ENCODE measurements around the gene GREB1L.

The GREB1L gene

DNA sequence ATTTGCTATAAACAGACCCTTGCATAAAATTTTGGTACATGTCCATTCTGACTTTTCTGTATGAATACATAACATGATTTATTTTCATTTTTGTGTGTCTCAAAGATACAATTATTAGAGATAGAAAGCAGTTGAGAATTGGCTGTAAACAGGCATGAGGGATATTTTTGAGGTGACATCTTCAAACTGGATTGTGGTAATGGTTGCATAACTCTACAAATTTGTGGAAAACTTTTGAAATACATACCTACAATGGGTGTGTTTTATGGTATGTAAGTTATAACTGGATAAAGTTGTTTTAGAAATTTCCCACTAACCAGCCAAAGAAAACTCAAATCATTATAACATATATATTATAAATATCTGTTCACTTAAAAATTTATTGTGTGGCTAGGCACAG, 39.6 kb downstream of the GREB1L start:
- H2AK5ac ChIP-seq (ENCODE audit: low read depth, low read length) = no peak overlapping the region
- peaks cover 6 to 36% of the 10 kb centered on the region in 2 donors for H3K36me3 ChIP-seq (replicated peaks in 1 of 2; ENCODE audit: control insufficient read depth in 2 of 2, insufficient read depth in 2 of 2, low read length in 2 of 2)
- H2AFZ ChIP-seq (ENCODE audit: low read length) = no peak overlapping the region
- no peak overlapping the region for H2BK12ac ChIP-seq (ENCODE audit: low read length)
- H2BK15ac ChIP-seq (ENCODE audit: low read length) = no peak overlapping the region
- H3K79me1 ChIP-seq (ENCODE audit: low read depth, low read length) = peaks cover 4% of the 10 kb centered on the region
- no peak for DNase-seq (ENCODE audit: low spot score)
- no peak overlapping the region for H3K18ac ChIP-seq (ENCODE audit: low read length)
- peaks cover 0 to 24% of the 10 kb centered on the region in 2 donors for H3K9me3 ChIP-seq (replicated peaks in 1 of 2; ENCODE audit: control insufficient read depth in 2 of 2, insufficient read depth in 1 of 2, low read depth in 1 of 2, low read length in 2 of 2)
- no peak overlapping the region for H3K4ac ChIP-seq (ENCODE audit: low read length)
- no peak overlapping the region for H3K14ac ChIP-seq (ENCODE audit: low read length)
- H3K23ac ChIP-seq (ENCODE audit: low read depth, low read length, poor library complexity) = no peak overlapping the region
- no peak overlapping the region for H3K27ac ChIP-seq (replicated peaks; ENCODE audit: low read length)
- no peak overlapping the region for H3K4me3 ChIP-seq (ENCODE audit: low read length in 2 of 2)
- no peak overlapping the region for H2BK120ac ChIP-seq (ENCODE audit: low read depth, low read length)
- H4K8ac ChIP-seq (ENCODE audit: low read depth, low read length) = no peak overlapping the region
- no peak overlapping the region for H2BK5ac ChIP-seq (ENCODE audit: low read length)
- no peaks in the 10 kb centered on the region for H3K27me3 ChIP-seq (ENCODE audit: control insufficient read depth in 3 of 3, insufficient read depth in 3 of 3, low read depth in 1 of 3, low read length in 3 of 3)
- no peak overlapping the region for H3K4me2 ChIP-seq (ENCODE audit: insufficient read depth, low read length, poor library complexity, severe bottlenecking)
- H3K4me1 ChIP-seq (ENCODE audit: control insufficient read depth in 2 of 2, insufficient read depth in 1 of 2, low read depth in 1 of 2, low read length in 2 of 2) = peaks cover 3 to 5% of the 10 kb centered on the region in 2 donors
- H4K91ac ChIP-seq (ENCODE audit: low read depth, low read length, poor library complexity) = no peak overlapping the region
- H3K9ac ChIP-seq (ENCODE audit: low read depth, low read length, poor library complexity) = no peak overlapping the region

- Histone ChIP-seq H3K27me3 (ENCODE audit: control insufficient read depth in 3 of 3, insufficient read depth in 3 of 3, low read depth in 1 of 3, low read length in 3 of 3) (no peaks in the 10 kb centered on the region), H4K8ac (ENCODE audit: low read depth, low read length) (no peak overlapping the region), H3K27ac (replicated peaks; ENCODE audit: low read length) (no peak overlapping the region), H3K18ac (ENCODE audit: low read length) (no peak overlapping the region), H2AK5ac (ENCODE audit: low read depth, low read length) (no peak overlapping the region), H3K14ac (ENCODE audit: low read length) (no peak overlapping the region), H2BK12ac (ENCODE audit: low read length) (no peak overlapping the region), H2BK15ac (ENCODE audit: low read length) (no peak overlapping the region), H2BK5ac (ENCODE audit: low read length) (no peak overlapping the region), H2AFZ (ENCODE audit: low read length) (no peak overlapping the region), H3K4me3 (ENCODE audit: low read length in 2 of 2) (no peak overlapping the region), H2BK120ac (ENCODE audit: low read depth, low read length) (no peak overlapping the region), H3K4me2 (ENCODE audit: insufficient read depth, low read length, poor library complexity, severe bottlenecking) (no peak overlapping the region), H3K36me3 (replicated peaks in 1 of 2; ENCODE audit: control insufficient read depth in 2 of 2, insufficient read depth in 2 of 2, low read length in 2 of 2) (peaks cover 2 to 25% of the 10 kb centered on the region in 2 donors), H3K4me1 (ENCODE audit: control insufficient read depth in 2 of 2, insufficient read depth in 1 of 2, low read depth in 1 of 2, low read length in 2 of 2) (peaks cover 5 to 11% of the 10 kb centered on the region in 2 donors), H3K9ac (ENCODE audit: low read depth, low read length, poor library complexity) (no peak overlapping the region), H3K4ac (ENCODE audit: low read length) (no peak overlapping the region), H3K23ac (ENCODE audit: low read depth, low read length, poor library complexity) (no peak overlapping the region), H3K9me3 (replicated peaks in 1 of 2; ENCODE audit: control insufficient read depth in 2 of 2, insufficient read depth in 1 of 2, low read depth in 1 of 2, low read length in 2 of 2) (peaks cover 0 to under 1% of the 10 kb centered on the region in 2 donors), H3K79me1 (ENCODE audit: low read depth, low read length) (peaks cover 2% of the 10 kb centered on the region), H4K91ac (ENCODE audit: low read depth, low read length, poor library complexity) (no peak overlapping the region)
- DNase-seq (ENCODE audit: low spot score) = no peak
- no CpG with 5 or more reads among the region's 3 CpGs for WGBS, 2 donors (ENCODE audit: extremely low coverage in 2 of 2, insufficient read length in 2 of 2, insufficient replicate concordance in 1 of 2)
Measured at GRCh38 chr18:21284540-21284939, 42.5 kb downstream of the GREB1L start.

- Histone ChIP-seq H3K4me3 (ENCODE audit: low read length in 2 of 2) (no peak overlapping the region), H4K91ac (ENCODE audit: low read depth, low read length, poor library complexity) (no peak overlapping the region), H3K9me3 (replicated peaks in 1 of 2; ENCODE audit: control insufficient read depth in 2 of 2, insufficient read depth in 1 of 2, low read depth in 1 of 2, low read length in 2 of 2) (no peaks in the 10 kb centered on the region), H2AK5ac (ENCODE audit: low read depth, low read length) (no peak overlapping the region), H3K18ac (ENCODE audit: low read length) (no peak overlapping the region), H2BK12ac (ENCODE audit: low read length) (no peak overlapping the region), H3K27me3 (ENCODE audit: control insufficient read depth in 3 of 3, insufficient read depth in 3 of 3, low read depth in 1 of 3, low read length in 3 of 3) (no peaks in the 10 kb centered on the region), H3K9ac (ENCODE audit: low read depth, low read length, poor library complexity) (no peak overlapping the region), H3K4me1 (ENCODE audit: control insufficient read depth in 2 of 2, insufficient read depth in 1 of 2, low read depth in 1 of 2, low read length in 2 of 2) (peaks cover 12 to 22% of the 10 kb centered on the region in 2 donors), H3K27ac (replicated peaks; ENCODE audit: low read length) (no peak overlapping the region), H3K23ac (ENCODE audit: low read depth, low read length, poor library complexity) (no peak overlapping the region), H2BK15ac (ENCODE audit: low read length) (no peak overlapping the region), H3K79me1 (ENCODE audit: low read depth, low read length) (peaks cover 2% of the 10 kb centered on the region), H2BK5ac (ENCODE audit: low read length) (no peak overlapping the region), H2AFZ (ENCODE audit: low read length) (no peak overlapping the region), H2BK120ac (ENCODE audit: low read depth, low read length) (no peak overlapping the region), H3K36me3 (replicated peaks in 1 of 2; ENCODE audit: control insufficient read depth in 2 of 2, insufficient read depth in 2 of 2, low read length in 2 of 2) (peaks cover 0 to 7% of the 10 kb centered on the region in 2 donors), H3K14ac (ENCODE audit: low read length) (no peak overlapping the region), H3K4ac (ENCODE audit: low read length) (no peak overlapping the region), H3K4me2 (ENCODE audit: insufficient read depth, low read length, poor library complexity, severe bottlenecking) (no peak overlapping the region), H4K8ac (ENCODE audit: low read depth, low read length) (no peak overlapping the region)
- no CpG with 5 or more reads among the region's 3 CpGs for WGBS, 2 donors (ENCODE audit: extremely low coverage in 2 of 2, insufficient read length in 2 of 2, insufficient replicate concordance in 1 of 2)
- no peak for DNase-seq (ENCODE audit: low spot score)
Measured at GRCh38 chr18:21289827-21290226, 47.8 kb downstream of the GREB1L start.

GRCh38 chr18:21291106-21291505, 49.1 kb downstream of the GREB1L start:
- H2BK15ac ChIP-seq (ENCODE audit: low read length) = no peak overlapping the region
- no peak overlapping the region for H3K18ac ChIP-seq (ENCODE audit: low read length)
- H2BK12ac ChIP-seq (ENCODE audit: low read length) = no peak overlapping the region
- H3K36me3 ChIP-seq (replicated peaks in 1 of 2; ENCODE audit: control insufficient read depth in 2 of 2, insufficient read depth in 2 of 2, low read length in 2 of 2) = peaks cover 0 to 13% of the 10 kb centered on the region in 2 donors
- peaks cover 0 to 4% of the 10 kb centered on the region in 2 donors for H3K9me3 ChIP-seq (replicated peaks in 1 of 2; ENCODE audit: control insufficient read depth in 2 of 2, insufficient read depth in 1 of 2, low read depth in 1 of 2, low read length in 2 of 2)
- H3K4ac ChIP-seq (ENCODE audit: low read length) = no peak overlapping the region
- H3K4me2 ChIP-seq (ENCODE audit: insufficient read depth, low read length, poor library complexity, severe bottlenecking) = no peak overlapping the region
- H3K79me1 ChIP-seq (ENCODE audit: low read depth, low read length) = peaks cover 4% of the 10 kb centered on the region
- no peak overlapping the region for H3K14ac ChIP-seq (ENCODE audit: low read length)
- H2AFZ ChIP-seq (ENCODE audit: low read length) = no peak overlapping the region
- peaks cover 15 to 32% of the 10 kb centered on the region in 2 donors for H3K4me1 ChIP-seq (ENCODE audit: control insufficient read depth in 2 of 2, insufficient read depth in 1 of 2, low read depth in 1 of 2, low read length in 2 of 2)
- H4K8ac ChIP-seq (ENCODE audit: low read depth, low read length) = no peak overlapping the region
- H2BK120ac ChIP-seq (ENCODE audit: low read depth, low read length) = no peak overlapping the region
- DNase-seq (ENCODE audit: low spot score) = no peak
- H2AK5ac ChIP-seq (ENCODE audit: low read depth, low read length) = no peak overlapping the region
- H4K91ac ChIP-seq (ENCODE audit: low read depth, low read length, poor library complexity) = no peak overlapping the region
- no peak overlapping the region for H2BK5ac ChIP-seq (ENCODE audit: low read length)
- H3K9ac ChIP-seq (ENCODE audit: low read depth, low read length, poor library complexity) = no peak overlapping the region
- no peak overlapping the region for H3K23ac ChIP-seq (ENCODE audit: low read depth, low read length, poor library complexity)
- H3K4me3 ChIP-seq (ENCODE audit: low read length in 2 of 2) = no peak overlapping the region
- H3K27ac ChIP-seq (replicated peaks; ENCODE audit: low read length) = no peak overlapping the region
- WGBS, 2 donors (ENCODE audit: extremely low coverage in 2 of 2, insufficient read length in 2 of 2, insufficient replicate concordance in 1 of 2) = no CpG with 5 or more reads among the region's 3 CpGs
- no peaks in the 10 kb centered on the region for H3K27me3 ChIP-seq (ENCODE audit: control insufficient read depth in 3 of 3, insufficient read depth in 3 of 3, low read depth in 1 of 3, low read length in 3 of 3)
